Neutrophil (primary cell): Measurements from ENCODE around the gene SDCCAG8.

Experiments used
- H3K27ac ChIP-seq: fragments of 200-600 bp; sonication (generic); 2 replicates; pipeline ENCODE4 v1.5.1; 2016; ENCODE audit warnings: mild to moderate bottlenecking, moderate library complexity
- H3K27me3 ChIP-seq: fragments of 200-600 bp; sonication (generic); 2 replicates; pipeline ENCODE4 v1.6.0; 2016; ENCODE audit warnings: mild to moderate bottlenecking
- H3K36me3 ChIP-seq: fragments of 200-600 bp; sonication (generic); 2 replicates; pipeline ENCODE4 v1.5.1; 2017
- H3K4me1 ChIP-seq, 2 experiments: fragments of 200-600 bp in 1 of 2; sonication (generic) in 1 of 2; 1 replicate in 1 of 2; 2 replicates in 1 of 2; pipeline versions ENCODE4 v1.5.1 to v1.6.1; 2013 to 2016; ENCODE audit warnings: low read depth in 1 of 2, low read length in 1 of 2, mild to moderate bottlenecking in 1 of 2, moderate library complexity in 1 of 2; ENCODE audit not compliant: control insufficient read depth in 1 of 2, insufficient read depth in 1 of 2
- H3K4me3 ChIP-seq, 2 experiments: fragments of 200-600 bp in 1 of 2; sonication (generic) in 1 of 2; 1 replicate in 1 of 2; 2 replicates in 1 of 2; pipeline ENCODE4 v1.5.1; 2013 to 2016; ENCODE audit warnings: low read depth in 1 of 2, low read length in 1 of 2, mild to moderate bottlenecking in 1 of 2, moderate library complexity in 1 of 2
- H3K9me3 ChIP-seq: fragments of 200-600 bp; sonication (generic); 2 replicates; pipeline ENCODE4 v1.5.1; 2016
- CTCF ChIP-seq: fragments of 200-600 bp; sonication (generic); IDR thresholded peaks from 2 replicates; pipeline ENCODE4 v1.5.1; 2016; ENCODE audit warnings: antibody characterized with exemption

The SDCCAG8 gene

GRCh38 chr1:243411472-243411871 lies 155.6 kb downstream of the SDCCAG8 start:
- H3K4me1 ChIP-seq: no peaks in the 10 kb centered on the region
- H3K4me3 ChIP-seq: no peak overlapping the region
- TF ChIP-seq CTCF: no peak
- no peak overlapping the region for H3K27ac ChIP-seq
- H3K27me3 ChIP-seq: no peaks in the 10 kb centered on the region
- H3K9me3 ChIP-seq: no peaks in the 10 kb centered on the region
- H3K36me3 ChIP-seq: peaks cover 9% of the 10 kb centered on the region

- TF ChIP-seq CTCF: no peak
- Histone ChIP-seq H3K4me1 (no peaks in the 10 kb centered on the region), H3K9me3 (no peaks in the 10 kb centered on the region), H3K4me3 (no peak overlapping the region), H3K27ac (no peak overlapping the region), H3K27me3 (no peaks in the 10 kb centered on the region), H3K36me3 (peaks cover 16% of the 10 kb centered on the region)
Measured at GRCh38 chr1:243413431-243414151, 157.8 kb downstream of the SDCCAG8 start.

GRCh38 chr1:243414152-243414494 lies 158.3 kb downstream of the SDCCAG8 start:
- no peaks in the 10 kb centered on the region for H3K9me3 ChIP-seq
- peaks cover 16% of the 10 kb centered on the region for H3K36me3 ChIP-seq
- no peak for TF ChIP-seq CTCF
- H3K27ac ChIP-seq: no peak overlapping the region
- H3K4me3 ChIP-seq: no peak overlapping the region
- H3K27me3 ChIP-seq: no peaks in the 10 kb centered on the region
- H3K4me1 ChIP-seq: no peaks in the 10 kb centered on the region

GRCh38 chr1:243415663-243416408 lies 160.0 kb downstream of the SDCCAG8 start:
- TF ChIP-seq CTCF: no peak
- Histone ChIP-seq H3K4me3 (no peak overlapping the region), H3K27me3 (no peaks in the 10 kb centered on the region), H3K4me1 (peaks cover under 1% of the 10 kb centered on the region in 2 experiments), H3K27ac (no peak overlapping the region), H3K9me3 (no peaks in the 10 kb centered on the region), H3K36me3 (peaks cover 16% of the 10 kb centered on the region)

- Histone ChIP-seq H3K9me3 (no peaks in the 10 kb centered on the region), H3K36me3 (peaks cover 16% of the 10 kb centered on the region), H3K27me3 (no peaks in the 10 kb centered on the region), H3K4me3 (no peak overlapping the region), H3K27ac (no peak overlapping the region), H3K4me1 (peaks cover 7 to 8% of the 10 kb centered on the region in 2 experiments)
- TF ChIP-seq CTCF: no peak
Measured at GRCh38 chr1:243416495-243416894, 160.7 kb downstream of the SDCCAG8 start.
